Tibial artery (tissue), 4 donors: ENCODE measurements around the gene IL12RB2.

ENCODE experiments used
- DNase-seq, 2 donors: peaks; one replicate each; pipeline ENCODE4 v3.0.0-alpha.2; 2019
- H3K27ac ChIP-seq, 2 donors: fragments of 200-600 bp; sonication (generic) in 1 of 2; 1 replicate in 1 of 2; 2 replicates in 1 of 2; pipeline ENCODE4 v1.5.1; 2018 to 2019; ENCODE audit warnings: mild to moderate bottlenecking in 1 of 2
- H3K27me3 ChIP-seq, 2 donors: fragments of 200-600 bp; sonication (generic) in 1 of 2; one replicate each; pipeline versions ENCODE4 v1.5.1 to v1.6.0; 2016 to 2019
- H3K36me3 ChIP-seq, 3 donors: fragments of 200-600 bp; sonication (generic) in 2 of 3; one replicate each; pipeline ENCODE4 v1.5.1; 2016 to 2019; ENCODE audit warnings: mild to moderate bottlenecking in 2 of 3
- H3K4me1 ChIP-seq, 4 donors: fragments of 200-600 bp; sonication (generic) in 2 of 4; 1 replicate in 3 of 4; 2 replicates in 1 of 4; pipeline ENCODE4 v1.5.1; 2016 to 2019
- H3K4me3 ChIP-seq, 2 donors: fragments of 200-600 bp; sonication (generic) in 1 of 2; 1 replicate in 1 of 2; 2 replicates in 1 of 2; pipeline ENCODE4 v1.5.1; 2018 to 2019; ENCODE audit warnings: mild to moderate bottlenecking in 2 of 2
- H3K9me3 ChIP-seq, 3 donors: fragments of 200-600 bp; sonication (generic) in 1 of 3; one replicate each; pipeline ENCODE4 v1.5.1; 2016 to 2019
- intact Hi-C: fragments of 100-400 bp; cut with DNase I; formaldehyde crosslinking; loops from one replicate; pipeline ENCODE4 v1.15.0; 2023; ENCODE audit warnings: low total_unique reads
- TF ChIP-seq, protein P1 (sequence below), 2 experiments: fragments of 200-600 bp in 1 of 2; fragments of 450-650 bp in 1 of 2; IDR thresholded peaks; one replicate each; pipeline ENCODE4 v1.5.1; 2017 to 2019; ENCODE audit warnings: antibody characterized with exemption in 2 of 2, mild to moderate bottlenecking in 1 of 2, moderate library complexity in 1 of 2

IL12RB2 gene

GRCh38 chr1:67313934-67314671 lies 6.4 kb downstream of the IL12RB2 start:
- Histone ChIP-seq H3K27me3 (peaks cover 0 to 2% of the 10 kb centered on the region in 2 donors), H3K36me3 (no peaks in the 10 kb centered on the region), H3K9me3 (no peaks in the 10 kb centered on the region), H3K4me1 (no peaks in the 10 kb centered on the region), H3K4me3 (no peak overlapping the region), H3K27ac (no peak overlapping the region)
- no peak for DNase-seq
- intact Hi-C loops, result no loop called here
- TF ChIP-seq, protein P1, sequence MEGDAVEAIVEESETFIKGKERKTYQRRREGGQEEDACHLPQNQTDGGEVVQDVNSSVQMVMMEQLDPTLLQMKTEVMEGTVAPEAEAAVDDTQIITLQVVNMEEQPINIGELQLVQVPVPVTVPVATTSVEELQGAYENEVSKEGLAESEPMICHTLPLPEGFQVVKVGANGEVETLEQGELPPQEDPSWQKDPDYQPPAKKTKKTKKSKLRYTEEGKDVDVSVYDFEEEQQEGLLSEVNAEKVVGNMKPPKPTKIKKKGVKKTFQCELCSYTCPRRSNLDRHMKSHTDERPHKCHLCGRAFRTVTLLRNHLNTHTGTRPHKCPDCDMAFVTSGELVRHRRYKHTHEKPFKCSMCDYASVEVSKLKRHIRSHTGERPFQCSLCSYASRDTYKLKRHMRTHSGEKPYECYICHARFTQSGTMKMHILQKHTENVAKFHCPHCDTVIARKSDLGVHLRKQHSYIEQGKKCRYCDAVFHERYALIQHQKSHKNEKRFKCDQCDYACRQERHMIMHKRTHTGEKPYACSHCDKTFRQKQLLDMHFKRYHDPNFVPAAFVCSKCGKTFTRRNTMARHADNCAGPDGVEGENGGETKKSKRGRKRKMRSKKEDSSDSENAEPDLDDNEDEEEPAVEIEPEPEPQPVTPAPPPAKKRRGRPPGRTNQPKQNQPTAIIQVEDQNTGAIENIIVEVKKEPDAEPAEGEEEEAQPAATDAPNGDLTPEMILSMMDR (IDR thresholded peaks at IDR 0.05), result no peak

DNA sequence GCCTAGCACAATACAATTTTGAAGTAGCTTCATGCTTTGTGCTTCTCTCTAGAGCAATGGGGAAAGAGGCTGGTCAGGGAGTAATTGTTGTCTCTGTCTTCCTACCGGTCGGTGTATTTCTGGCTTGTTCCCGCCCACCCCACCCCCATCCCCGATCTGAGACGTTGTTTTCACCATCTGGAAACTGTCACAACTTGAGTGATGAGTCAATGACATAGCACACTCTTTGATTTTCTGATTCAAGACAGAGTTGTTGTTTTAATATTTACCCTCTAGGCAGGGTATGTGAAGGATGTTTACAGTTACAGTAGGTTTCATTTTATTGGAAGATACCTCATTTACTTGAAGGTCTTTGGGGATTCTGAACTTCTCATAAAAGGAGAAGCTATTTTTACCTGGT lies 7.0 kb downstream of the IL12RB2 start:
- no peaks in the 10 kb centered on the region for H3K36me3 ChIP-seq
- H3K27me3 ChIP-seq, result peaks cover 0 to 2% of the 10 kb centered on the region in 2 donors
- H3K4me3 ChIP-seq, result no peak overlapping the region
- H3K27ac ChIP-seq, result no peak overlapping the region
- no peaks in the 10 kb centered on the region for H3K9me3 ChIP-seq
- TF ChIP-seq, protein P1 (IDR thresholded peaks at IDR 0.05), result no peak
- intact Hi-C loops, result no loop called here
- DNase-seq, result no peak
- H3K4me1 ChIP-seq, result no peaks in the 10 kb centered on the region

GRCh38 chr1:67316180-67316902 lies 8.7 kb downstream of the IL12RB2 start:
- intact Hi-C loops, result no loop called here
- no peak overlapping the region for H3K27ac ChIP-seq

GRCh38 chr1:67316918-67317317 lies 9.2 kb downstream of the IL12RB2 start:
- peaks cover 0 to 2% of the 10 kb centered on the region in 2 donors for H3K27me3 ChIP-seq
- no peak overlapping the region for H3K4me3 ChIP-seq
- no peaks in the 10 kb centered on the region for H3K4me1 ChIP-seq
- DNase-seq, result no peak
- H3K27ac ChIP-seq, result no peak overlapping the region
- TF ChIP-seq, protein P1 (IDR thresholded peaks at IDR 0.05), result no peak
- intact Hi-C loops, result no loop called here
- H3K36me3 ChIP-seq, result no peaks in the 10 kb centered on the region
- no peaks in the 10 kb centered on the region for H3K9me3 ChIP-seq

More at GRCh38 chr1:67316180-67316902, 8.7 kb downstream of the IL12RB2 start:
- Histone ChIP-seq H3K4me1 (no peaks in the 10 kb centered on the region), H3K36me3 (no peaks in the 10 kb centered on the region), H3K9me3 (no peaks in the 10 kb centered on the region), H3K27me3 (peaks cover 0 to 2% of the 10 kb centered on the region in 2 donors), H3K4me3 (no peak overlapping the region)
- DNase-seq, result no peak
- TF ChIP-seq, protein P1 (IDR thresholded peaks at IDR 0.05), result no peak

DNA sequence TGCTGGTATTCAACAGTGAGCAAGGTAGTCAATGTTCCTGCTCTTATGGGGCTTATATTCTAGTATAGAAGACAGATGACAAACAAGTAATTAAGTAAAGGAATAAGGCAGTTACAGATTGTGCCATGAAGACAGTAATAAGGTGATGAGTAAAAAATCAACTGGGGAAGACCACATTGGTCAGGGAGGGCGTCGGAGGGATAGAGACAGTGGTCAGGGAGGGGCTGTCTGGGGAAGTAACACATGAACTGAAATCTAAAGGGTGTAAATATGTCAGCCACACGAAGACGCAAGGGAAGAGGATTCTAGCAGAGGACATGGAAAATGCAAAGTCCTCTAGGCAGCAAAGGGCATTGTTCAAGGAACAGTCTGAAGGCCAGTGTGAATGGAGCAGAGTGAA lies 10.1 kb downstream of the IL12RB2 start:
- DNase-seq, result no peak
- H3K27me3 ChIP-seq, result peaks cover 0 to 2% of the 10 kb centered on the region in 2 donors
- intact Hi-C loops, result no loop called here
- H3K9me3 ChIP-seq, result no peaks in the 10 kb centered on the region
- H3K27ac ChIP-seq, result no peak overlapping the region
- no peak overlapping the region for H3K4me3 ChIP-seq
- no peaks in the 10 kb centered on the region for H3K4me1 ChIP-seq
- TF ChIP-seq, protein P1 (IDR thresholded peaks at IDR 0.05), result no peak
- no peaks in the 10 kb centered on the region for H3K36me3 ChIP-seq
